MM.1S (cell line): ENCODE measurements around the gene RACGAP1.
"Not testable (repeated sequence)": the region's sequence is repeated elsewhere in the genome, so short reads cannot be mapped to it uniquely, and the experiment has no call there.

ENCODE experiments used
- DNase-seq: peaks from one replicate; pipeline ENCODE4 v3.0.0-alpha.2; 2015
- H2AFZ ChIP-seq: fragments of 300-600 bp; sonication (generic); 2 replicates; pipeline ENCODE4 v1.6.0; 2016; ENCODE audit warnings: antibody characterized with exemption, low read length
- H3F3A ChIP-seq: fragments of 300-600 bp; sonication (generic); 2 replicates; pipeline ENCODE4 v1.6.1; 2016; ENCODE audit warnings: mild to moderate bottlenecking, antibody characterized with exemption, low read length, moderate library complexity, mixed read lengths; ENCODE audit not compliant: insufficient read depth
- H3K27ac ChIP-seq: fragments of 300-600 bp; sonication (generic); 2 replicates; pipeline ENCODE4 v1.5.1; 2016; ENCODE audit warnings: mild to moderate bottlenecking, low read length
- H3K27me3 ChIP-seq: fragments of 300-600 bp; sonication (generic); replicated peaks from 2 replicates; pipeline ENCODE4 v1.6.0; 2016; ENCODE audit warnings: low read length; ENCODE audit not compliant: insufficient read depth
- H3K36me3 ChIP-seq: fragments of 300-600 bp; sonication (generic); replicated peaks from 2 replicates; pipeline ENCODE4 v1.6.1; 2016; ENCODE audit warnings: mild to moderate bottlenecking, low read length, mixed read lengths; ENCODE audit not compliant: insufficient read depth
- H3K4me1 ChIP-seq: fragments of 300-600 bp; sonication (generic); 2 replicates; pipeline ENCODE4 v1.6.1; 2016; ENCODE audit warnings: low read length, mixed read lengths
- H3K4me2 ChIP-seq: fragments of 300-600 bp; sonication (generic); 2 replicates; pipeline ENCODE4 v1.6.0; 2016; ENCODE audit warnings: low read depth, low read length
- H3K4me3 ChIP-seq: fragments of 300-600 bp; sonication (generic); 2 replicates; pipeline ENCODE4 v1.5.1; 2016; ENCODE audit warnings: low read length, mixed read lengths
- H3K79me2 ChIP-seq: fragments of 300-600 bp; sonication (generic); 2 replicates; pipeline ENCODE4 v1.6.1; 2016; ENCODE audit warnings: mixed run types, low read length, mixed read lengths
- H3K9ac ChIP-seq: fragments of 300-600 bp; sonication (generic); 2 replicates; pipeline ENCODE4 v1.6.1; 2016; ENCODE audit warnings: low read length, mixed read lengths
- H3K9me2 ChIP-seq: fragments of 300-600 bp; sonication (generic); replicated peaks from 2 replicates; pipeline ENCODE4 v1.6.1; 2016; ENCODE audit warnings: mild to moderate bottlenecking, low read length, mixed read lengths; ENCODE audit not compliant: insufficient read depth
- H3K9me3 ChIP-seq: fragments of 300-600 bp; sonication (generic); replicated peaks from 2 replicates; pipeline ENCODE4 v1.6.1; 2016; ENCODE audit warnings: mild to moderate bottlenecking, low read length, mixed read lengths; ENCODE audit not compliant: insufficient read depth
- H4K20me1 ChIP-seq: fragments of 300-600 bp; sonication (generic); 2 replicates; pipeline ENCODE4 v1.6.1; 2016; ENCODE audit warnings: mild to moderate bottlenecking, low read length, moderate library complexity, mixed read lengths; ENCODE audit not compliant: insufficient read depth
- CTCF ChIP-seq: fragments of 300-600 bp; sonication (generic); IDR thresholded peaks from 2 replicates; pipeline ENCODE4 v1.5.1; 2016; ENCODE audit warnings: antibody characterized with exemption, low read length, mixed read lengths
- EZH2 ChIP-seq: fragments of 300-600 bp; sonication (generic); optimal IDR thresholded peaks from 2 replicates; pipeline ENCODE3; 2017; ENCODE audit warnings: low read depth, mild to moderate bottlenecking, antibody characterized with exemption, low read length, mixed read lengths
- EZH2phosphoT487 ChIP-seq: fragments of 300-600 bp; sonication (generic); IDR thresholded peaks from 2 replicates; pipeline ENCODE4 v1.6.1; 2018; ENCODE audit warnings: antibody characterized with exemption, low read length

Gene RACGAP1

GRCh38 chr12:50038336-50038735 lies 13.0 kb upstream of the RACGAP1 start:
- Histone ChIP-seq H3K36me3 (no peaks in the 10 kb centered on the region), H4K20me1 (no peaks in the 10 kb centered on the region), H3K4me1 (no peaks in the 10 kb centered on the region), H3K79me2 (no peaks in the 10 kb centered on the region), H3K27ac (no peak overlapping the region), H3K4me3 (no peak overlapping the region), H3K27me3 (no peaks in the 10 kb centered on the region), H3K9ac (no peak overlapping the region), H2AFZ (no peak overlapping the region), H3K9me2 (no peaks in the 10 kb centered on the region), H3K9me3 (no peaks in the 10 kb centered on the region), H3F3A (no peaks in the 10 kb centered on the region), H3K4me2 (no peak overlapping the region)
- TF ChIP-seq EZH2 (no peak), EZH2phosphoT487 (no peak), CTCF (no peak)
- no peak for DNase-seq

GRCh38 chr12:50032854-50033581 lies 7.7 kb upstream of the RACGAP1 start:
- no peak overlapping the region for H3K4me2 ChIP-seq

GRCh38 chr12:50032515-50032853 lies 7.2 kb upstream of the RACGAP1 start:
- Histone ChIP-seq H3K4me3 (no peak overlapping the region), H2AFZ (no peak overlapping the region), H3K27me3 (no peaks in the 10 kb centered on the region), H3F3A (no peaks in the 10 kb centered on the region), H3K9me2 (no peaks in the 10 kb centered on the region), H3K4me1 (no peaks in the 10 kb centered on the region), H3K4me2 (no peak overlapping the region), H3K9me3 (no peaks in the 10 kb centered on the region), H3K9ac (no peak overlapping the region), H3K79me2 (no peaks in the 10 kb centered on the region), H4K20me1 (no peaks in the 10 kb centered on the region), H3K36me3 (no peaks in the 10 kb centered on the region), H3K27ac (no peak overlapping the region)
- DNase-seq = no peak
- no peak for TF ChIP-seq CTCF
- no peak for TF ChIP-seq EZH2phosphoT487
- no peak for TF ChIP-seq EZH2

More at GRCh38 chr12:50032854-50033581, 7.7 kb upstream of the RACGAP1 start:
- H3K79me2 ChIP-seq = no peaks in the 10 kb centered on the region
- no peaks in the 10 kb centered on the region for H3K27me3 ChIP-seq
- no peaks in the 10 kb centered on the region for H3K4me1 ChIP-seq
- TF ChIP-seq EZH2phosphoT487 = no peak
- no peak for TF ChIP-seq CTCF
- TF ChIP-seq EZH2 = no peak
- H3K9me3 ChIP-seq = no peaks in the 10 kb centered on the region
- no peak overlapping the region for H3K27ac ChIP-seq
- no peaks in the 10 kb centered on the region for H3K9me2 ChIP-seq
- no peak overlapping the region for H2AFZ ChIP-seq
- H3K4me3 ChIP-seq = no peak overlapping the region
- H4K20me1 ChIP-seq = no peaks in the 10 kb centered on the region
- H3K36me3 ChIP-seq = no peaks in the 10 kb centered on the region
- no peak overlapping the region for H3K9ac ChIP-seq
- no peak for DNase-seq
- H3F3A ChIP-seq = no peaks in the 10 kb centered on the region

GRCh38 chr12:50030449-50030848 lies 5.2 kb upstream of the RACGAP1 start:
- not testable (repeated sequence) for H3K9ac ChIP-seq, H4K20me1 ChIP-seq, H3K9me2 ChIP-seq, H3K4me1 ChIP-seq, H3K27me3 ChIP-seq, DNase-seq, H2AFZ ChIP-seq, H3K27ac ChIP-seq, H3K4me2 ChIP-seq, H3K9me3 ChIP-seq, H3K79me2 ChIP-seq, H3K36me3 ChIP-seq, H3F3A ChIP-seq, H3K4me3 ChIP-seq
